HepG2 (cell line): Measurements from ENCODE around the gene CENPB. TPM values are rescaled to one million over a fixed set of nuclear protein-coding genes. Genes with fewer than 3 reads are reported as not detected.

Source experiments
- CBX2 ChIP-seq, 2 experiments: fragments of 200-600 bp in 1 of 2; sonication (generic); formaldehyde crosslinking in 1 of 2; IDR thresholded peaks; 2 replicates each; pipeline versions ENCODE4 v1.7.0 to v1.8.1; 2018 to 2022; ENCODE audit warnings: low read depth in 2 of 2, low read length in 1 of 2, mild to moderate bottlenecking in 1 of 2, missing genetic modification reagents in 1 of 2
- CC2D1A ChIP-seq: sonication (generic); formaldehyde crosslinking; IDR thresholded peaks from 2 replicates; pipeline ENCODE4 v1.8.1; 2023; ENCODE audit warnings: mild to moderate bottlenecking, missing genetic modification reagents
- RAD51 ChIP-seq: fragments of 450-650 bp; IDR thresholded peaks from 2 replicates; pipeline ENCODE4 v1.6.1; 2016; ENCODE audit warnings: borderline replicate concordance
- STAG1 ChIP-seq: sonication (generic); formaldehyde crosslinking; IDR thresholded peaks from 2 replicates; pipeline ENCODE4 v1.4.0; 2020; ENCODE audit warnings: missing genetic modification reagents
- ZNF430 ChIP-seq: sonication (generic); formaldehyde crosslinking; IDR thresholded peaks from 2 replicates; pipeline ENCODE4 v1.9.0; 2021; ENCODE audit warnings: mild to moderate bottlenecking, missing genetic modification reagents
- polyA plus RNA-seq, 8 experiments: library from polyadenylated mRNA; depleted of rRNA in 3 of 8; stranded (reverse) in 7 of 8; unstranded in 1 of 8; fragments of >200 nt; fragmentation: Illumina TruSeq in 4 of 8; extraction: Trizol in 4 of 8; gene quantifications; 2 replicates each; pipeline versions ENCODE4 v1.2.1 to v1.2.3, GENCODE V29; 2011 to 2016; ENCODE audit warnings: low read depth in 4 of 8, missing spikeins in 1 of 8, mixed read lengths in 1 of 8; ENCODE audit not compliant: insufficient read depth in 1 of 8
- total RNA-seq, 5 experiments: library from RNA; depleted of rRNA; stranded (reverse); fragments of >200 nt; fragmentation: Illumina TruSeq; extraction: Trizol; gene quantifications; 2 replicates each; pipeline ENCODE4 v1.2.3, GENCODE V29; 2016; ENCODE audit warnings: low read depth in 1 of 5
- TF ChIP-seq, protein P1 (sequence below): sonication (generic); formaldehyde crosslinking; IDR thresholded peaks from one replicate; pipeline ENCODE4 v1.5.1; 2020; ENCODE audit warnings: mild to moderate bottlenecking, missing genetic modification reagents; ENCODE audit errors: not compliant biosample characterization
- TF ChIP-seq, protein P2 (sequence below): sonication (generic); formaldehyde crosslinking; conservative IDR thresholded peaks from 2 replicates; pipeline ENCODE4 v1.8.0; 2022; ENCODE audit warnings: mild to moderate bottlenecking, moderate library complexity, missing genetic modification reagents

Gene CENPB
- total and polyA plus RNA-seq, 2 of the 13 experiments (the other 11 are each of a cell fraction or from before 2014, with no cell fraction given) = 10.4 to 54.5 TPM

DNA sequence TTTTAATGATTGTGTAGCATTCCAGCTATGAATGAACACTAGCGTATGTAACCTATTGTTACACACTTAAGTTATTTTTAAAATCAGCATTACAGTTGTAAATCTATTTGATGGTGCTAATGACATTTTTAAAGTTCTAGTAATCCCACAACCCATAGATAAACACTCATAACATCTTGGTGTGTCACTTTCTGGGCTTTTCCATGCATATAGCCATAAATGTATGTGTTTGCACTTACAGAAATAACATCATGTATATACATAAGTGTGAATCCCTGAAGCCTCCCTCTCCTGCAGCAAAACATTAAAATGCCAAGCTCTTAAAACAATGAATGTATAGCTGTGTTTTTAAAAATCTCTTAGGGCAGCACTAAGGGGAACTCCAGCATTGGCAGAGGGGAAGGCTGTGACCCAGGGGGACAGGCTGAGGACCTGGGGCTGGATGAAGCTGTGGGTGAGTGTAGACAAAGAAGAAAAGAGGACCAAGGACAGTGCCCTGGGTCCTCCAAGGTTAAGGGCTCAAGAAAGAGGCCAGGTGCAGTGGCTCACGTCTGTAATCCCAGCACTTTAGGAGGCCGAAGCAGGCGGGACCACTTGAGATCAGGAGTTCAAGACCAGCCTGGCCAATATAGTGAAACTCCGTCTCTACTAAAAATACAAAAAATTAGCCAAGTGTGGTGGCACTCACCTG is 929 bp upstream of the CENPB start (continued):
- TF ChIP-seq, protein P1, sequence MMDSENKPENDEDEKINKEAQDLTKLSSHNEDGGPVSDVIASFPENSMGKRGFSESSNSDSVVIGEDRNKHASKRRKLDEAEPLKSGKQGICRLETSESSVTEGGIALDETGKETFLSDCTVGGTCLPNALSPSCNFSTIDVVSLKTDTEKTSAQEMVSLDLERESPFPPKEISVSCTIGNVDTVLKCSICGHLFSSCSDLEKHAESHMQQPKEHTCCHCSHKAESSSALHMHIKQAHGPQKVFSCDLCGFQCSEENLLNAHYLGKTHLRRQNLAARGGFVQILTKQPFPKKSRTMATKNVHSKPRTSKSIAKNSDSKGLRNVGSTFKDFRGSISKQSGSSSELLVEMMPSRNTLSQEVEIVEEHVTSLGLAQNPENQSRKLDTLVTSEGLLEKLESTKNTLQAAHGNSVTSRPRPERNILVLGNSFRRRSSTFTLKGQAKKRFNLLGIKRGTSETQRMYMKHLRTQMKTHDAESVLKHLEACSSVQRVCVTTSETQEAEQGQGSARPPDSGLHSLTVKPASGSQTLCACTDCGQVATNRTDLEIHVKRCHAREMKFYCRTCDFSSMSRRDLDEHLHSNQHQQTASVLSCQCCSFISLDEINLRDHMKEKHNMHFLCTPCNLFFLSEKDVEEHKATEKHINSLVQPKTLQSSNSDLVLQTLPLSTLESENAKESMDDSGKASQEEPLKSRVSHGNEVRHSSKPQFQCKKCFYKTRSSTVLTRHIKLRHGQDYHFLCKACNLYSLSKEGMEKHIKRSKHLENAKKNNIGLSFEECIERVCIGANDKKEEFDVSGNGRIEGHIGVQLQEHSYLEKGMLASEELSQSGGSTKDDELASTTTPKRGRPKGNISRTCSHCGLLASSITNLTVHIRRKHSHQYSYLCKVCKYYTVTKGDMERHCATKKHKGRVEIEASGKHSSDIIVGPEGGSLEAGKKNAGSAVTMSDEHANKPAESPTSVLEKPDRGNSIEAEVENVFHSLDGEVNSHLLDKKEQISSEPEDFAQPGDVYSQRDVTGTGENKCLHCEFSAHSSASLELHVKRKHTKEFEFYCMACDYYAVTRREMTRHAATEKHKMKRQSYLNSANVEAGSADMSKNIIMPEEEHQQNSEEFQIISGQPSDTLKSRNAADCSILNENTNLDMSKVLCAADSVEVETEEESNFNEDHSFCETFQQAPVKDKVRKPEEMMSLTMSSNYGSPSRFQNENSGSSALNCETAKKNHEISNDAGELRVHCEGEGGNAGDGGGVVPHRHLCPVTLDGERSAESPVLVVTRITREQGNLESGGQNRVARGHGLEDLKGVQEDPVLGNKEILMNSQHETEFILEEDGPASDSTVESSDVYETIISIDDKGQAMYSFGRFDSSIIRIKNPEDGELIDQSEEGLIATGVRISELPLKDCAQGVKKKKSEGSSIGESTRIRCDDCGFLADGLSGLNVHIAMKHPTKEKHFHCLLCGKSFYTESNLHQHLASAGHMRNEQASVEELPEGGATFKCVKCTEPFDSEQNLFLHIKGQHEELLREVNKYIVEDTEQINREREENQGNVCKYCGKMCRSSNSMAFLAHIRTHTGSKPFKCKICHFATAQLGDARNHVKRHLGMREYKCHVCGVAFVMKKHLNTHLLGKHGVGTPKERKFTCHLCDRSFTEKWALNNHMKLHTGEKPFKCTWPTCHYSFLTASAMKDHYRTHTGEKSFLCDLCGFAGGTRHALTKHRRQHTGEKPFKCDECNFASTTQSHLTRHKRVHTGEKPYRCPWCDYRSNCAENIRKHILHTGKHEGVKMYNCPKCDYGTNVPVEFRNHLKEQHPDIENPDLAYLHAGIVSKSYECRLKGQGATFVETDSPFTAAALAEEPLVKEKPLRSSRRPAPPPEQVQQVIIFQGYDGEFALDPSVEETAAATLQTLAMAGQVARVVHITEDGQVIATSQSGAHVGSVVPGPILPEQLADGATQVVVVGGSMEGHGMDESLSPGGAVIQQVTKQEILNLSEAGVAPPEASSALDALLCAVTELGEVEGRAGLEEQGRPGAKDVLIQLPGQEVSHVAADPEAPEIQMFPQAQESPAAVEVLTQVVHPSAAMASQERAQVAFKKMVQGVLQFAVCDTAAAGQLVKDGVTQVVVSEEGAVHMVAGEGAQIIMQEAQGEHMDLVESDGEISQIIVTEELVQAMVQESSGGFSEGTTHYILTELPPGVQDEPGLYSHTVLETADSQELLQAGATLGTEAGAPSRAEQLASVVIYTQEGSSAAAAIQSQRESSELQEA (CRISPR knock-in tag) = no peak
- TF ChIP-seq, protein P2, sequence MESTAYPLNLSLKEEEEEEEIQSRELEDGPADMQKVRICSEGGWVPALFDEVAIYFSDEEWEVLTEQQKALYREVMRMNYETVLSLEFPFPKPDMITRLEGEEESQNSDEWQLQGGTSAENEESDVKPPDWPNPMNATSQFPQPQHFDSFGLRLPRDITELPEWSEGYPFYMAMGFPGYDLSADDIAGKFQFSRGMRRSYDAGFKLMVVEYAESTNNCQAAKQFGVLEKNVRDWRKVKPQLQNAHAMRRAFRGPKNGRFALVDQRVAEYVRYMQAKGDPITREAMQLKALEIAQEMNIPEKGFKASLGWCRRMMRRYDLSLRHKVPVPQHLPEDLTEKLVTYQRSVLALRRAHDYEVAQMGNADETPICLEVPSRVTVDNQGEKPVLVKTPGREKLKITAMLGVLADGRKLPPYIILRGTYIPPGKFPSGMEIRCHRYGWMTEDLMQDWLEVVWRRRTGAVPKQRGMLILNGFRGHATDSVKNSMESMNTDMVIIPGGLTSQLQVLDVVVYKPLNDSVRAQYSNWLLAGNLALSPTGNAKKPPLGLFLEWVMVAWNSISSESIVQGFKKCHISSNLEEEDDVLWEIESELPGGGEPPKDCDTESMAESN = 0 out of 2 replicates have a peak, but pooled peaks have one; percentile 28
- TF ChIP-seq CBX2 (IDR thresholded peaks at IDR 0.05; ENCODE audit: low read depth, low read length) (0 out of 2 replicates have a peak, but pooled peaks have one; percentile 17), CBX2 (CRISPR knock-in tag; IDR thresholded peaks at IDR 0.05; ENCODE audit: low read depth) (no peak), RAD51 (no peak), ZNF430 (CRISPR knock-in tag) (no peak), CC2D1A (CRISPR knock-in tag) (0 out of 2 replicates have a peak, but pooled peaks have one; percentile 36), STAG1 (CRISPR knock-in tag) (no peak)
